HG03095 (cell line): ENCODE measurements around the gene PTPRN2.

Experiments used
- ATAC-seq: cut with Tn5 transposase; IDR thresholded peaks from one replicate; pipeline ENCODE4 v1.9.1; 2021; ENCODE audit warnings: moderate library complexity; ENCODE audit not compliant: unreplicated experiment

Gene PTPRN2

GRCh38 chr7:157817944-157818700 lies 769.5 kb downstream of the PTPRN2 start:
- ATAC-seq, result no peak

GRCh38 chr7:157817433-157817832 lies 770.2 kb downstream of the PTPRN2 start:
- no peak for ATAC-seq

- ATAC-seq, result no peak
Observed at GRCh38 chr7:157816526-157817250, 770.9 kb downstream of the PTPRN2 start.

GRCh38 chr7:157816086-157816485 lies 771.5 kb downstream of the PTPRN2 start:
- ATAC-seq, result no peak

- no peak for ATAC-seq
Observed at GRCh38 chr7:157815706-157816022, 772.0 kb downstream of the PTPRN2 start.

- no peak for ATAC-seq
Observed at GRCh38 chr7:157814931-157815705, 772.5 kb downstream of the PTPRN2 start.

- ATAC-seq, result no peak
Observed at GRCh38 chr7:157813741-157814661, 773.6 kb downstream of the PTPRN2 start.

- ATAC-seq, result no peak
Observed at GRCh38 chr7:157813053-157813452, 774.6 kb downstream of the PTPRN2 start.

GRCh38 chr7:157811946-157812345 lies 775.7 kb downstream of the PTPRN2 start:
- ATAC-seq, result no peak

DNA sequence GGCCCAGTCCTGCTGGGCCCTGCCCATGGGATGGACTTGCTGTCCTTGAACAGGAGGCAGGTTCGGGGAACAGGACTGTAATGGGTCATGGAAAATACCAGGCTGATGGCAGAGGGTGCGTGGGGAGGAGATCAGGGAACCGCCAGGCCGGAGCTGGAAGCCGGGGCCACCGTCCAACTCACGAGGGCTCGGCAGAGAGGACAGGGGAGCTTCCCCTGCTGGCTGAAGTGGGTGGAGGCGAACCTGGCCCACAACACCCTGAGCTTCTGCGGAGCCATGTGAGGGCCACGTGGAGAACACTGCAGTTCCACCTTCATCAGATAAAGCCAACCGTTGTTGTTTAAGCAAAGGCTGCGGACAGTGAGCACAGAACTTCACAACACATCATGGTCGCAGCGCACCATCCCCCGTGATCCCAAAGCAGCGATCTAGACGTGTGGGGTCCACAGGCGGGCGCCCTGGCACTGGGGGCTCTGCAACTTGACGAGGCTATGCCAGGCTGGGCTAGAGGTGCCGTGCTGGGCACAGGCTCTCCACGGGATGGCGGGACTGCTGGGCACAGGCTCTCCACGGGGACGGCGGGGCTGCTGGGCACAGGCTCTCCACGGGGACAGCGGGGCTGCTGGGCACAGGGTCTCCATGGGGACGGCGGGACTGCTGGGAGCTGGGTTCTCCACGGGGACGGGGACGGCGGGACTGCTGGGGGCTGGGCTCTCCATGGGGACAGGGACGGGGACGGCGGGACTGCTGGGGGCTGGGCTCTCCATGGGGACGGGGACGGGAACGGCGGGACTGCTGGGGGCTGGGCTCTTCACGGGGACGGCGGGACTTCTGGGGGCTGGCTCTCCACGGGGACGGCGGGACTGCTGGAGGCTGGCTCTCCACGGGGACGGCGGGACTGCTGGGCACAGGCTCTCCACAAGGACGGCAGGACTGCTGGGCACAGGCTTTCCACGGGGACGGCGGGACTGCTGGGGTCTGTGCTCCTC lies 777.5 kb downstream of the PTPRN2 start:
- no peak for ATAC-seq

DNA sequence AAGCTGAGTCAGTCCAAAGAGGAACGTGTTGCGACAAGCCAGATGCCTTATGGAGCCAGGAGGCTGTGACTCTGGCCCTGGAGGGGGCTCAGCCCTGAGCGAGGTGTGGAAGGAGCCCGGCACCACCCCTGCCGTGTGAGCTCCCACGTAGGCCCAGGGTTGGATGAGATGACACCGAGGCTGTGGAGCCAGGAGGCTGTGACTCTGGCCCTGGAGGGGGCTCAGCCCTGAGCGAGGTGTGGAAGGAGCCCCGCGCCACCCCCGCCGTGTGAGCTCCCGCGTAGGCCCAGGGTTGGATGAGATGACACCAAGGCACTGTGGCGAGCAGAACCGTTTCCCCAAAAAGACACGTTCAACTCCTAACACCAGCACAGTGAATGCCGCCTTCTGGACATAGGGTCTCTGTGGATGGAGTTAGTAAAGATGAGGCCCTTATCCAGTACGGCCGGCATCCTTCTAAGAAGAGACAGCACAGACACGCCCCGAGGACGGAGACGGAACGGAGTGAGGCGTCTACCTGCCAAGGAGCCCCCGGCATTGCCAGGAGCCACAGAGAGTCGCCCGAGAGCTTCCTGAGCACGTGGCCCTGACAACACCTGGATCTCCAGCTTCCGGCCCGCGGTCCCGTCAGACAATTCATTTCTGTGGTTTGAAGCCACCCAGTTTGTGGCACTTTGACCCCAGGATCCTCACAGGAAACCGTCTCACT lies 778.3 kb downstream of the PTPRN2 start:
- no peak for ATAC-seq

- ATAC-seq, result no peak
Observed at GRCh38 chr7:157808042-157808441, 779.6 kb downstream of the PTPRN2 start.

GRCh38 chr7:157807510-157807909 lies 780.1 kb downstream of the PTPRN2 start:
- no peak for ATAC-seq

DNA sequence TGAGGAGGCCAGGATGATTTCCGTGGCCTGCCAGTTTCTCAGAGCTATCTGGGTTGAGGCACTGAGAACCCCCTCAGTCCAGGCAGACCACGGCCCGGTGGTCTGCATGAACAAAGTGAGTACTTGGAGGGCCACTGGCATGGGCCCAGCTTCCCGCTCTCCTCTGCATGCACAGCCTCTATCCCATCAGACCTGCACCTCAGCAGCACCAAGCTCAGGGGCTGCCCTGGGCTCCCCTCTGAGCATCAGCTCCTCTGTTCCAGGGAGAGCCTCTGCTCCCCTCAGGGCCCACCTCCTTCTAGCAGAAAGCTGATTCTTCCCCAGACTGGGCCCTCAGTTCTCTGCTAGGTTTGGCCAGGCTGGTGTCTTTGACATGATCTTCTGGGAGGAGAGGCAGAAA lies 780.9 kb downstream of the PTPRN2 start:
- ATAC-seq, result no peak

DNA sequence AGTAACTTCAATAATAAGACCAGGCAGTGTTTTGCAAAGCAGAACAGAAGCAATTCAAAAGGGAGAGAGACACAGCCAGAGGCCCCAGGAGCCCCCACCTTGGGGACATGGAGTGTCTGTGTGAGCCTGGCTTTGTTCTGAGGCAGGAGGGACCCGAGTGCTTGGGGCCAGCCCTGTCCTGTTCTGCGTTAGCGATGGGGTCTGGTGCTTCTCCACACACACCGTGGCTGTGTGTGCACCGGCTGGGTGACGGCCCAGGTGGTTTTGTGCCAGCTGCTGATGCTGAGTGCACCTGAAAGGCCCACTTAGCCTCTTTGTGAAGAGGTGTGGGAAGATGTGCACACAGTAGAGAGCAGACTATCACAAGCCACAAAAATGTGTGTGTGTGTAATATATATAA lies 781.9 kb downstream of the PTPRN2 start:
- no peak for ATAC-seq

GRCh38 chr7:157803906-157804305 lies 783.7 kb downstream of the PTPRN2 start:
- ATAC-seq, result no peak

DNA sequence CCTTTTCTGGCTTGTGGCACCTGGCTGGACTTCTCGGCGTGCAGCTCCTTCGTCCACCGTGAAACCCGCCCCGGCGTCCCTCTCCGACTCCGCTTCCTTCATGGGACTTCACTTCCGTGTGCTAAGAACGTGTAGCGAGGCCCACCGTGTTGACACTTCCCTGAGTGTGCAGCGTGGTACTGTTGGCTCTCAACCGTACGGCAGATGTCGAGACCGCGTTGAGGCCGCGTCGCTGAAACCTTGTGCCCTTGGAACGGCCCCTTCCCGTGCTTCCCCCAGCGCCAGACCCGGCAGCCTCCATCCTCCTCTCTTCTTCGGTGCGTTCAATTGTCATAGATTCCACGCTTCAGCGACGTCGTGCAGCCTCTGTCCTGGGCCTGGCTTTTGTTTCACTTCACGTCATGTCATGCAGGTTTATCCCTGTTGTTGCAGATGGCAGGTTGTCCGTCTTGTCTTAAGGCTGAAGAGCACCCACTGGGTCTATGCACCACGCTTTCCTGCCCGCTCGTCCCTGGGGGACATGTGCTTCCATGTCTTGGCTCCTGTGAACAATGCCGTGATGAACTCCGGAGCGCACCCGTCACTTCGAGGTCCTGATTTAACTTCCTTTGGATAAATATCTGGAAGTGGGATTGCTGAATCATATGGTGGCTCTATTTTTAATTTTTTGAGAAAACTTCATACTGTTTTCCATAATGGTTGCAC lies 785.5 kb downstream of the PTPRN2 start:
- ATAC-seq, result no peak

- no peak for ATAC-seq
Observed at GRCh38 chr7:157801113-157801512, 786.5 kb downstream of the PTPRN2 start.
